WTC11 (cell line): ENCODE data around the gene IL2RG.

ENCODE experiments used
- CREB1 ChIP-seq: sonication (generic); formaldehyde crosslinking; IDR thresholded peaks from 2 replicates; pipeline ENCODE4 v1.8.0; 2023; ENCODE audit warnings: mild to moderate bottlenecking, missing genetic modification reagents
- CTCF ChIP-seq: fragments of 200-600 bp; IDR thresholded peaks from 2 replicates; pipeline ENCODE4 v1.8.0; 2022; ENCODE audit warnings: antibody characterized with exemption
- KAT7 ChIP-seq: sonication (generic); formaldehyde crosslinking; IDR thresholded peaks from 2 replicates; pipeline ENCODE4 v1.8.1; 2023; ENCODE audit warnings: missing genetic modification reagents, mild to moderate bottlenecking, borderline replicate concordance
- TCF7 ChIP-seq: sonication (generic); formaldehyde crosslinking; IDR thresholded peaks from 2 replicates; pipeline ENCODE4 v1.8.0; 2022; ENCODE audit warnings: mild to moderate bottlenecking, low read depth, missing genetic modification reagents, moderate library complexity
- ZNF263 ChIP-seq: sonication (generic); formaldehyde crosslinking; IDR thresholded peaks from 2 replicates; pipeline ENCODE4 v1.8.1; 2022; ENCODE audit warnings: low read depth, mild to moderate bottlenecking, moderate library complexity, missing genetic modification reagents

- TF ChIP-seq CTCF (no peak), CREB1 (CRISPR knock-in tag) (no peak), ZNF263 (CRISPR knock-in tag) (no peak), KAT7 (CRISPR knock-in tag) (no peak), TCF7 (CRISPR knock-in tag) (no peak)
These were observed 32.1 kb upstream of the IL2RG start for GRCh38 chrX:71143508-71143907.
